NB4 (cell line): ENCODE results near the gene CYP26B1.

Source experiments
- MYC ChIP-seq: IDR thresholded peaks from 2 replicates; pipeline ENCODE4 v1.6.1; 2011; ENCODE audit warnings: low read depth, low read length
- POLR2A ChIP-seq: IDR thresholded peaks from 2 replicates; pipeline ENCODE4 v1.6.1; 2011; ENCODE audit warnings: mild to moderate bottlenecking; ENCODE audit not compliant: insufficient read length; ENCODE audit errors: extremely low read depth
- TF ChIP-seq, protein P1 (sequence below): IDR thresholded peaks from one replicate; pipeline ENCODE4 v1.5.1; 2012; ENCODE audit warnings: low read depth, low read length

- TF ChIP-seq, protein P1, sequence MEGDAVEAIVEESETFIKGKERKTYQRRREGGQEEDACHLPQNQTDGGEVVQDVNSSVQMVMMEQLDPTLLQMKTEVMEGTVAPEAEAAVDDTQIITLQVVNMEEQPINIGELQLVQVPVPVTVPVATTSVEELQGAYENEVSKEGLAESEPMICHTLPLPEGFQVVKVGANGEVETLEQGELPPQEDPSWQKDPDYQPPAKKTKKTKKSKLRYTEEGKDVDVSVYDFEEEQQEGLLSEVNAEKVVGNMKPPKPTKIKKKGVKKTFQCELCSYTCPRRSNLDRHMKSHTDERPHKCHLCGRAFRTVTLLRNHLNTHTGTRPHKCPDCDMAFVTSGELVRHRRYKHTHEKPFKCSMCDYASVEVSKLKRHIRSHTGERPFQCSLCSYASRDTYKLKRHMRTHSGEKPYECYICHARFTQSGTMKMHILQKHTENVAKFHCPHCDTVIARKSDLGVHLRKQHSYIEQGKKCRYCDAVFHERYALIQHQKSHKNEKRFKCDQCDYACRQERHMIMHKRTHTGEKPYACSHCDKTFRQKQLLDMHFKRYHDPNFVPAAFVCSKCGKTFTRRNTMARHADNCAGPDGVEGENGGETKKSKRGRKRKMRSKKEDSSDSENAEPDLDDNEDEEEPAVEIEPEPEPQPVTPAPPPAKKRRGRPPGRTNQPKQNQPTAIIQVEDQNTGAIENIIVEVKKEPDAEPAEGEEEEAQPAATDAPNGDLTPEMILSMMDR, result no peak
- TF ChIP-seq MYC (no peak), POLR2A (no peak)
Measured at GRCh38 chr2:72089537-72089936, 58.1 kb downstream of the CYP26B1 start.
